ENCODE measurements around the gene RPUSD4. TPM values are rescaled to one million over a fixed set of nuclear protein-coding genes. Genes with fewer than 3 reads are reported as not detected.

Gene RPUSD4
- total RNA-seq, 2 donors from 2014 or later: 33.8 to 50.8 TPM

- ATAC-seq (replicated peaks): no peak
- Mint-ChIP-seq H3K36me3 (ENCODE audit: low read depth) (no peaks in the 10 kb centered on the region), H3K9me3 (no peaks in the 10 kb centered on the region), H3K27ac (no peak overlapping the region), H3K27me3 (peaks cover 3% of the 10 kb centered on the region), H3K4me3 (no peak overlapping the region), H3K4me1 (no peaks in the 10 kb centered on the region)
Observed at GRCh38 chr11:126162306-126163030, 49.0 kb downstream of the RPUSD4 start.

GRCh38 chr11:126161023-126161391 is 50.4 kb downstream of the RPUSD4 start:
- Mint-ChIP-seq H3K4me1 (no peaks in the 10 kb centered on the region), H3K36me3 (ENCODE audit: low read depth) (no peaks in the 10 kb centered on the region), H3K27me3 (no peaks in the 10 kb centered on the region), H3K9me3 (no peaks in the 10 kb centered on the region), H3K4me3 (no peak overlapping the region), H3K27ac (no peak overlapping the region)
- ATAC-seq (replicated peaks): no peak

GRCh38 chr11:126160345-126161022 is 51.0 kb downstream of the RPUSD4 start:
- ATAC-seq (replicated peaks): no peak
- H3K9me3 Mint-ChIP-seq: no peaks in the 10 kb centered on the region
- H3K27ac Mint-ChIP-seq: no peak overlapping the region
- no peaks in the 10 kb centered on the region for H3K4me1 Mint-ChIP-seq
- H3K36me3 Mint-ChIP-seq (ENCODE audit: low read depth): no peaks in the 10 kb centered on the region
- no peak overlapping the region for H3K4me3 Mint-ChIP-seq
- no peaks in the 10 kb centered on the region for H3K27me3 Mint-ChIP-seq

GRCh38 chr11:126159719-126160344 is 51.6 kb downstream of the RPUSD4 start:
- no peak for ATAC-seq (replicated peaks)

GRCh38 chr11:126158054-126158791 is 53.2 kb downstream of the RPUSD4 start:
- no peak for ATAC-seq (replicated peaks)
- no peaks in the 10 kb centered on the region for H3K4me1 Mint-ChIP-seq
- H3K27ac Mint-ChIP-seq: no peak overlapping the region
- no peaks in the 10 kb centered on the region for H3K9me3 Mint-ChIP-seq
- no peaks in the 10 kb centered on the region for H3K36me3 Mint-ChIP-seq (ENCODE audit: low read depth)
- H3K27me3 Mint-ChIP-seq: peaks cover 6% of the 10 kb centered on the region
- no peak overlapping the region for H3K4me3 Mint-ChIP-seq

More at GRCh38 chr11:126159719-126160344, 51.6 kb downstream of the RPUSD4 start:
- H3K27me3 Mint-ChIP-seq: no peaks in the 10 kb centered on the region
- no peaks in the 10 kb centered on the region for H3K9me3 Mint-ChIP-seq
- no peak overlapping the region for H3K27ac Mint-ChIP-seq
- no peaks in the 10 kb centered on the region for H3K4me1 Mint-ChIP-seq
- H3K4me3 Mint-ChIP-seq: no peak overlapping the region
- no peaks in the 10 kb centered on the region for H3K36me3 Mint-ChIP-seq (ENCODE audit: low read depth)

- ATAC-seq (replicated peaks): no peak
- H3K27ac Mint-ChIP-seq: no peak overlapping the region
- no peaks in the 10 kb centered on the region for H3K36me3 Mint-ChIP-seq (ENCODE audit: low read depth)
- H3K27me3 Mint-ChIP-seq: peaks cover 6% of the 10 kb centered on the region
- no peaks in the 10 kb centered on the region for H3K4me1 Mint-ChIP-seq
- H3K4me3 Mint-ChIP-seq: no peak overlapping the region
- no peaks in the 10 kb centered on the region for H3K9me3 Mint-ChIP-seq
Observed at GRCh38 chr11:126157326-126158030, 54.0 kb downstream of the RPUSD4 start.

GRCh38 chr11:126156814-126157213 is 54.6 kb downstream of the RPUSD4 start:
- peaks cover 6% of the 10 kb centered on the region for H3K9me3 Mint-ChIP-seq
- H3K27me3 Mint-ChIP-seq: peaks cover 12% of the 10 kb centered on the region
- ATAC-seq (replicated peaks): no peak
- H3K4me1 Mint-ChIP-seq: no peaks in the 10 kb centered on the region
- no peaks in the 10 kb centered on the region for H3K36me3 Mint-ChIP-seq (ENCODE audit: low read depth)
- no peak overlapping the region for H3K4me3 Mint-ChIP-seq
- H3K27ac Mint-ChIP-seq: no peak overlapping the region

- H3K9me3 Mint-ChIP-seq: peaks cover 6% of the 10 kb centered on the region
- H3K27ac Mint-ChIP-seq: no peak overlapping the region
- no peaks in the 10 kb centered on the region for H3K4me1 Mint-ChIP-seq
- H3K4me3 Mint-ChIP-seq: no peak overlapping the region
- no peaks in the 10 kb centered on the region for H3K36me3 Mint-ChIP-seq (ENCODE audit: low read depth)
- ATAC-seq (replicated peaks): no peak
- H3K27me3 Mint-ChIP-seq: peaks cover 15% of the 10 kb centered on the region
Observed at GRCh38 chr11:126155402-126156187, 55.9 kb downstream of the RPUSD4 start.

- Mint-ChIP-seq H3K9me3 (peaks cover 6% of the 10 kb centered on the region), H3K4me3 (no peak overlapping the region), H3K27ac (no peak overlapping the region), H3K36me3 (ENCODE audit: low read depth) (no peaks in the 10 kb centered on the region), H3K27me3 (peaks cover 21% of the 10 kb centered on the region), H3K4me1 (peaks cover 4% of the 10 kb centered on the region)
- ATAC-seq (replicated peaks): no peak
Observed at GRCh38 chr11:126154691-126155090, 56.8 kb downstream of the RPUSD4 start.

- ATAC-seq (replicated peaks): no peak
- no peak overlapping the region for H3K4me3 Mint-ChIP-seq
- H3K27me3 Mint-ChIP-seq: peaks cover 23% of the 10 kb centered on the region
- peaks cover 6% of the 10 kb centered on the region for H3K9me3 Mint-ChIP-seq
- peaks cover 5% of the 10 kb centered on the region for H3K4me1 Mint-ChIP-seq
- no peaks in the 10 kb centered on the region for H3K36me3 Mint-ChIP-seq (ENCODE audit: low read depth)
- no peak overlapping the region for H3K27ac Mint-ChIP-seq
Observed at GRCh38 chr11:126153972-126154371, 57.5 kb downstream of the RPUSD4 start.

- H3K27me3 Mint-ChIP-seq: peaks cover 23% of the 10 kb centered on the region
- H3K9me3 Mint-ChIP-seq: peaks cover 6% of the 10 kb centered on the region
- H3K4me1 Mint-ChIP-seq: peaks cover 5% of the 10 kb centered on the region
- no peak overlapping the region for H3K4me3 Mint-ChIP-seq
- H3K36me3 Mint-ChIP-seq (ENCODE audit: low read depth): no peaks in the 10 kb centered on the region
- ATAC-seq (replicated peaks): no peak
- H3K27ac Mint-ChIP-seq: no peak overlapping the region
Observed at GRCh38 chr11:126153006-126153405, 58.4 kb downstream of the RPUSD4 start.

- Mint-ChIP-seq H3K4me3 (no peak overlapping the region), H3K9me3 (peaks cover 6% of the 10 kb centered on the region), H3K27me3 (peaks cover 23% of the 10 kb centered on the region), H3K36me3 (ENCODE audit: low read depth) (no peaks in the 10 kb centered on the region), H3K4me1 (peaks cover 5% of the 10 kb centered on the region), H3K27ac (no peak overlapping the region)
- ATAC-seq (replicated peaks): no peak
Observed at GRCh38 chr11:126152586-126152985, 58.9 kb downstream of the RPUSD4 start.

GRCh38 chr11:126152152-126152551 is 59.3 kb downstream of the RPUSD4 start:
- no peak overlapping the region for H3K27ac Mint-ChIP-seq
- H3K27me3 Mint-ChIP-seq: peaks cover 23% of the 10 kb centered on the region

More at GRCh38 chr11:126152152-126152551, 59.3 kb downstream of the RPUSD4 start:
- no peak for ATAC-seq (replicated peaks)
- H3K4me3 Mint-ChIP-seq: no peak overlapping the region
- peaks cover 6% of the 10 kb centered on the region for H3K9me3 Mint-ChIP-seq
- H3K36me3 Mint-ChIP-seq (ENCODE audit: low read depth): no peaks in the 10 kb centered on the region
- H3K4me1 Mint-ChIP-seq: peaks cover 5% of the 10 kb centered on the region

Data from activated T-helper 17 cell treated with anti-CD3 and anti-CD28 coated beads, Interleukin-2, amount 50 U/mL, for 72 hours (primary cell).